ENCODE measurements around the gene CDCA5.

DNA sequence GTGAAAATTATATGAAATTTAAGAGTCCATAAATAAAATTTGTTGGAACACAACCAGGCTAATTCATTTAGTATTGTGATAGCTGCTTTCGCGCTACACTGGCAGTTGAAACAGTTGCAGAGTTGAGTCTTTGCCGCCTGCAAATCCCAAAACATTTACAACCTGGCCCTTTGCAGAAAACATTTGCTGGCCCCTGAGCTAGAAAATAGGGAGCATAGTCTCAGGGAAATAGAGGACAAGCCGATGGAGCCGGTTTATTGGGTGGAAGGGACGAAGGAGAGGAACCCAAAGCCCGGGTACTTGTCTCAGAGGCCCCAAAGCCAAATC, 43.4 kb downstream of the CDCA5 start:
- TF ChIP-seq POLR2AphosphoS5 (IDR thresholded peaks at IDR 0.05; ENCODE audit: borderline replicate concordance, low read depth, low read length) (no peak), EZH2 (IDR thresholded peaks at IDR 0.05) (no peak), FOXP2 (optimal IDR thresholded peaks at IDR 0.05; ENCODE audit: control extremely low read depth, extremely low read length, insufficient read depth) (no peak)
